ENCODE measurements around the gene FCN3.

- no peak for TF ChIP-seq CTCF (IDR thresholded peaks at IDR 0.05; ENCODE audit: low read depth, low read length)
- TF ChIP-seq EZH2phosphoT487 (IDR thresholded peaks at IDR 0.05; ENCODE audit: low read depth) = no peak
These were observed 38.4 kb upstream of the FCN3 start for GRCh38 chr1:27413004-27413403.

Measured in OCI-LY3 (cell line).